BLaER1 treated with 17β-estradiol and CSF1 and Interleukin-3, amounts not matched to agents 10 nM and 100 nM (cell line): ENCODE measurements around the gene RABEP2.
"Not testable (repeated sequence)": the region's sequence is repeated elsewhere in the genome, so short reads cannot be mapped to it uniquely, and the experiment has no call there.

Source experiments
- H3K27ac ChIP-seq, 11 experiments: shearing (Covaris generic); formaldehyde crosslinking; 2 replicates each; pipeline ENCODE4 v1.8.1; 2022
- H3K27me3 ChIP-seq, 11 experiments: shearing (Covaris generic); formaldehyde crosslinking; 2 replicates each; pipeline ENCODE4 v1.8.1; 2022
- H3K36me3 ChIP-seq, 11 experiments: shearing (Covaris generic); formaldehyde crosslinking; 2 replicates each; pipeline ENCODE4 v1.8.1; 2022
- H3K4me1 ChIP-seq, 10 experiments: shearing (Covaris generic); formaldehyde crosslinking; 2 replicates each; pipeline ENCODE4 v1.8.1; 2022
- H3K4me2 ChIP-seq, 11 experiments: shearing (Covaris generic); formaldehyde crosslinking; 2 replicates each; pipeline ENCODE4 v1.8.1; 2022
- H3K4me3 ChIP-seq, 10 experiments: shearing (Covaris generic); formaldehyde crosslinking; 2 replicates each; pipeline ENCODE4 v1.8.1; 2022
- H3K9ac ChIP-seq, 11 experiments: shearing (Covaris generic); formaldehyde crosslinking; 2 replicates each; pipeline ENCODE4 v1.8.1; 2022
- H3K9me3 ChIP-seq, 11 experiments: shearing (Covaris generic); formaldehyde crosslinking; replicated peaks in 1 of 11; 2 replicates each; pipeline ENCODE4 v1.8.1; 2022
- H4K20me1 ChIP-seq, 11 experiments: shearing (Covaris generic); formaldehyde crosslinking; 2 replicates each; pipeline ENCODE4 v1.8.1; 2022
- Cebpa-rat ChIP-seq, 11 experiments: shearing (Covaris generic); IDR thresholded peaks; 2 replicates each; pipeline ENCODE4 v1.8.1; 2022

The RABEP2 gene

GRCh38 chr16:28872952-28873351 is 52.1 kb downstream of the RABEP2 start:
- Histone ChIP-seq H3K9me3 (no peaks in the 10 kb centered on the region), H3K4me3 (no peak overlapping the region), H3K27me3 (no peaks in the 10 kb centered on the region), H3K9ac (no peak overlapping the region; a peak in 1 of 22 replicates), H3K4me1 (peaks cover 15 to 42% (median 38%) of the 10 kb centered on the region in 10 experiments), H3K4me2 (no peak overlapping the region), H3K36me3 (peaks cover 67 to 86% (median 73%) of the 10 kb centered on the region in 11 experiments), H4K20me1 (peaks cover 7 to 92% (median 59%) of the 10 kb centered on the region in 11 experiments; a peak in 18 of 22 replicates), H3K27ac (no peak overlapping the region)
- TF ChIP-seq Cebpa-rat (IDR thresholded peaks at IDR 0.05), result no peak

GRCh38 chr16:28869201-28869600 is 55.8 kb downstream of the RABEP2 start:
- Histone ChIP-seq H3K36me3 (peaks cover 72 to 89% (median 81%) of the 10 kb centered on the region in 11 experiments), H3K27ac (no peak overlapping the region), H3K4me1 (peaks cover 16 to 29% (median 25%) of the 10 kb centered on the region in 10 experiments), H3K4me3 (no peak overlapping the region), H3K4me2 (no peak overlapping the region), H3K27me3 (no peaks in the 10 kb centered on the region), H3K9ac (no peak overlapping the region), H3K9me3 (no peaks in the 10 kb centered on the region), H4K20me1 (peaks cover 19 to 96% (median 57%) of the 10 kb centered on the region in 11 experiments; a peak in 21 of 22 replicates)
- TF ChIP-seq Cebpa-rat (IDR thresholded peaks at IDR 0.05), result no peak

- H3K4me2 ChIP-seq, H3K4me3 ChIP-seq, H3K9me3 ChIP-seq, H3K27ac ChIP-seq, H3K27me3 ChIP-seq: not testable (repeated sequence)
- peaks cover 15 to 28% (median 22%) of the 10 kb centered on the region in 10 experiments for H3K4me1 ChIP-seq
- peaks cover 10 to 82% (median 51%) of the 10 kb centered on the region in 11 experiments; a peak in 21 of 22 replicates for H4K20me1 ChIP-seq
- H3K36me3 ChIP-seq, result peaks cover 61 to 74% (median 66%) of the 10 kb centered on the region in 11 experiments
- peak overlapping the region in 1 of 11 experiments; percentile 15; a peak in 2 of 22 replicates for H3K9ac ChIP-seq
Observed at GRCh38 chr16:28867646-28868045, 57.4 kb downstream of the RABEP2 start.

GRCh38 chr16:28867241-28867640 is 57.8 kb downstream of the RABEP2 start:
- peaks cover 10 to 78% (median 51%) of the 10 kb centered on the region in 11 experiments; a peak in 21 of 22 replicates for H4K20me1 ChIP-seq
- no peaks in the 10 kb centered on the region for H3K9me3 ChIP-seq
- no peak overlapping the region for H3K4me2 ChIP-seq
- H3K27me3 ChIP-seq, result no peaks in the 10 kb centered on the region
- H3K4me3 ChIP-seq, result no peak overlapping the region
- no peak for TF ChIP-seq Cebpa-rat (IDR thresholded peaks at IDR 0.05)
- H3K9ac ChIP-seq, result peak overlapping the region in 6 of 11 experiments; percentile 1 to 65 (median 50); a peak in 6 of 22 replicates
- 0 out of 22 replicates have a peak overlapping the region, but pooled peaks of 2 of the 11 experiments have one; percentile 5 to 27 for H3K27ac ChIP-seq
- peaks cover 56 to 70% (median 61%) of the 10 kb centered on the region in 11 experiments for H3K36me3 ChIP-seq
- peaks cover 17 to 32% (median 26%) of the 10 kb centered on the region in 10 experiments for H3K4me1 ChIP-seq

GRCh38 chr16:28866454-28866804 is 58.6 kb downstream of the RABEP2 start:
- no peaks in the 10 kb centered on the region for H3K9me3 ChIP-seq
- TF ChIP-seq Cebpa-rat (IDR thresholded peaks at IDR 0.05), result no peak
- peak overlapping the region in 8 of 11 experiments; percentile 9 to 96 (median 34); a peak in 9 of 22 replicates for H3K4me2 ChIP-seq
- H3K36me3 ChIP-seq, result peaks cover 48 to 61% (median 53%) of the 10 kb centered on the region in 11 experiments
- peak overlapping the region in 8 of 11 experiments; percentile 21 to 65 (median 53); a peak in 13 of 22 replicates for H3K9ac ChIP-seq
- no peaks in the 10 kb centered on the region for H3K27me3 ChIP-seq
- no peak overlapping the region for H3K4me3 ChIP-seq
- H3K27ac ChIP-seq, result peak overlapping the region in 4 of 11 experiments; percentile 5 to 35 (median 28); a peak in 5 of 22 replicates
- H3K4me1 ChIP-seq, result peaks cover 25 to 40% (median 33%) of the 10 kb centered on the region in 10 experiments
- peaks cover 10 to 70% (median 50%) of the 10 kb centered on the region in 11 experiments; a peak in 21 of 22 replicates for H4K20me1 ChIP-seq

- Histone ChIP-seq H3K4me3 (peak overlapping the region in 7 of 10 experiments; percentile 86 to 95 (median 91); a peak in 5 of 20 replicates), H3K9me3 (no peaks in the 10 kb centered on the region), H3K36me3 (peaks cover 43 to 56% (median 48%) of the 10 kb centered on the region in 11 experiments), H3K4me1 (peaks cover 25 to 44% (median 35%) of the 10 kb centered on the region in 10 experiments), H3K27ac (peak overlapping the region in 6 of 11 experiments; percentile 34 to 100 (median 96); a peak in 7 of 22 replicates), H4K20me1 (peaks cover 10 to 65% (median 50%) of the 10 kb centered on the region in 11 experiments; a peak in 21 of 22 replicates), H3K27me3 (no peaks in the 10 kb centered on the region), H3K9ac (peak overlapping the region; percentile 88 to 100 (median 97); a peak in 19 of 22 replicates), H3K4me2 (peak overlapping the region; percentile 87 to 97 (median 96))
- TF ChIP-seq Cebpa-rat (IDR thresholded peaks at IDR 0.05), result no peak
Observed at GRCh38 chr16:28865722-28866453, 59.1 kb downstream of the RABEP2 start.

- Histone ChIP-seq H3K27ac (peak overlapping the region in 9 of 11 experiments; percentile 7 to 100 (median 98); a peak in 13 of 22 replicates), H3K9me3 (no peaks in the 10 kb centered on the region), H3K36me3 (peaks cover 36 to 49% (median 41%) of the 10 kb centered on the region in 11 experiments), H3K4me3 (peak overlapping the region; percentile 71 to 95 (median 88)), H4K20me1 (peaks cover 10 to 57% (median 46%) of the 10 kb centered on the region in 11 experiments; a peak in 21 of 22 replicates), H3K4me1 (peaks cover 26 to 46% (median 35%) of the 10 kb centered on the region in 10 experiments), H3K27me3 (no peaks in the 10 kb centered on the region), H3K4me2 (peak overlapping the region; percentile 87 to 97 (median 96)), H3K9ac (peak overlapping the region; percentile 88 to 100 (median 97))
- TF ChIP-seq Cebpa-rat (IDR thresholded peaks at IDR 0.05), result no peak
Observed at GRCh38 chr16:28865001-28865688, 59.9 kb downstream of the RABEP2 start.

- Histone ChIP-seq H3K4me3 (peak overlapping the region; percentile 71 to 95 (median 88)), H3K9me3 (no peaks in the 10 kb centered on the region), H3K27ac (peak overlapping the region; percentile 83 to 100 (median 98)), H3K36me3 (peaks cover 26 to 39% (median 31%) of the 10 kb centered on the region in 11 experiments), H3K4me1 (peaks cover 26 to 55% (median 36%) of the 10 kb centered on the region in 10 experiments), H3K27me3 (no peaks in the 10 kb centered on the region), H3K4me2 (peak overlapping the region; percentile 87 to 97 (median 96)), H3K9ac (peak overlapping the region; percentile 88 to 100 (median 97)), H4K20me1 (peaks cover 10 to 48% (median 36%) of the 10 kb centered on the region in 11 experiments; a peak in 21 of 22 replicates)
- no peak for TF ChIP-seq Cebpa-rat (IDR thresholded peaks at IDR 0.05)
Observed at GRCh38 chr16:28863929-28864793, 60.9 kb downstream of the RABEP2 start.
